ENCODE data around the gene TBC1D22A.

- no peak for TF ChIP-seq NRF1 (IDR thresholded peaks at IDR 0.05; ENCODE audit: low read depth, low read length)
- TF ChIP-seq, protein P1, sequence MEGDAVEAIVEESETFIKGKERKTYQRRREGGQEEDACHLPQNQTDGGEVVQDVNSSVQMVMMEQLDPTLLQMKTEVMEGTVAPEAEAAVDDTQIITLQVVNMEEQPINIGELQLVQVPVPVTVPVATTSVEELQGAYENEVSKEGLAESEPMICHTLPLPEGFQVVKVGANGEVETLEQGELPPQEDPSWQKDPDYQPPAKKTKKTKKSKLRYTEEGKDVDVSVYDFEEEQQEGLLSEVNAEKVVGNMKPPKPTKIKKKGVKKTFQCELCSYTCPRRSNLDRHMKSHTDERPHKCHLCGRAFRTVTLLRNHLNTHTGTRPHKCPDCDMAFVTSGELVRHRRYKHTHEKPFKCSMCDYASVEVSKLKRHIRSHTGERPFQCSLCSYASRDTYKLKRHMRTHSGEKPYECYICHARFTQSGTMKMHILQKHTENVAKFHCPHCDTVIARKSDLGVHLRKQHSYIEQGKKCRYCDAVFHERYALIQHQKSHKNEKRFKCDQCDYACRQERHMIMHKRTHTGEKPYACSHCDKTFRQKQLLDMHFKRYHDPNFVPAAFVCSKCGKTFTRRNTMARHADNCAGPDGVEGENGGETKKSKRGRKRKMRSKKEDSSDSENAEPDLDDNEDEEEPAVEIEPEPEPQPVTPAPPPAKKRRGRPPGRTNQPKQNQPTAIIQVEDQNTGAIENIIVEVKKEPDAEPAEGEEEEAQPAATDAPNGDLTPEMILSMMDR (IDR thresholded peaks at IDR 0.05), result no peak
- TF ChIP-seq EP300 (IDR thresholded peaks at IDR 0.05; ENCODE audit: borderline replicate concordance in 1 of 2, low read depth in 1 of 2, low read length in 1 of 2), result no peak
- TF ChIP-seq, protein P2, sequence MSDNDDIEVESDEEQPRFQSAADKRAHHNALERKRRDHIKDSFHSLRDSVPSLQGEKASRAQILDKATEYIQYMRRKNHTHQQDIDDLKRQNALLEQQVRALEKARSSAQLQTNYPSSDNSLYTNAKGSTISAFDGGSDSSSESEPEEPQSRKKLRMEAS (IDR thresholded peaks at IDR 0.05; ENCODE audit: low read depth), result no peak
- no peak for TF ChIP-seq POLR2AphosphoS5 (IDR thresholded peaks at IDR 0.05; ENCODE audit: low read depth, low read length)
- no peak for TF ChIP-seq TAF1 (IDR thresholded peaks at IDR 0.05; ENCODE audit: borderline replicate concordance, low read depth, low read length)
- TF ChIP-seq, protein P3, sequence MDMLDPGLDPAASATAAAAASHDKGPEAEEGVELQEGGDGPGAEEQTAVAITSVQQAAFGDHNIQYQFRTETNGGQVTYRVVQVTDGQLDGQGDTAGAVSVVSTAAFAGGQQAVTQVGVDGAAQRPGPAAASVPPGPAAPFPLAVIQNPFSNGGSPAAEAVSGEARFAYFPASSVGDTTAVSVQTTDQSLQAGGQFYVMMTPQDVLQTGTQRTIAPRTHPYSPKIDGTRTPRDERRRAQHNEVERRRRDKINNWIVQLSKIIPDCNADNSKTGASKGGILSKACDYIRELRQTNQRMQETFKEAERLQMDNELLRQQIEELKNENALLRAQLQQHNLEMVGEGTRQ (IDR thresholded peaks at IDR 0.05; ENCODE audit: borderline replicate concordance, low read depth, low read length), result no peak
- no peak for TF ChIP-seq RAD21 (IDR thresholded peaks at IDR 0.05; ENCODE audit: low read length)
- TF ChIP-seq FOXJ3 (CRISPR knock-in tag; IDR thresholded peaks at IDR 0.05), result no peak
Measured at GRCh38 chr22:46769706-46770105, 7.3 kb downstream of the TBC1D22A start.
